ENCODE results near the gene GRIN1.

The GRIN1 gene

DNA sequence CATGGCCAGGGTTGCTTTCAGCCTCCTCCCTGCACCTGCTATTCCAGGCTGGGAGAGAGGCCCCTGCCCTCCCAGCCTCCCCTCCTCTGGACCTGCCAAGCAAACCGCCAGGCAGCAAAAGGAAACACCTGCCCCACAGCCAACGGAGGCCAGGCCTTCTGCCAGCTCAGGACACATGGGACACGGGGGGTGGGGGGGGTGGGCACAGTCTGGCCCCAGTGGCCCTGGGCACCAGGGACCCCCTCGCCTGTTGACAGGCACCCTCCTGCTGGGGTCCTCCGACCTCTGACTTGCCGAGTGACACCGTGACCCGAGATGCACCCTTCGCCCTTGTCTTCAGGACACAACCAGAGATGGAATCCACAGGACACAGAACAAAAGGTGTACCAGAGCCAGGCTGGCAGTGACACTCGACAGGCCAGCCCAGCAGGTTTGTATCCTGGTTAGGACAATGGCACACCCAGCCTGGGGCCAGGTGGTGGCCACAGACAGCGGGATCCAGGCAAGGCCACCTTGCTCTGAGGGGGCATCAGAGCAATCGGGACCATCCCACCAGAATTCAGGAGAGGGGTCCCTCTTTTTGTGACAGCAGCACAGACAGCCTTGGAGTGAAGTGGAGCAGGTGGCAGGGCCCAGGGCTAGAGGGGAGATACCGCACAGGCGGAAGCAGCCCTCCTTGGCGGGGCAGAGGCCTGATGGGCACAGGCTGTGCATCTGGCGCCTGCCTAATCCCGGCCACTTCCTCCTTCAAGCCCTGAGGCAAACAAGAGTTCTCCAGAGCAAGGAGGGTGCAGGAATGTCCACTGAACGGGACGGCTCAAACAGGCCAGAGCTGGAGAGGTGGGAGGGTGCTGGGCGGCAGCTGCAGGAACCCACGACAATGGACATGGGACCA lies 34.2 kb downstream of the GRIN1 start:
- peaks cover 31% of the 10 kb centered on the region for H3K27me3 ChIP-seq (ENCODE audit: insufficient read depth, low read length)

DNA sequence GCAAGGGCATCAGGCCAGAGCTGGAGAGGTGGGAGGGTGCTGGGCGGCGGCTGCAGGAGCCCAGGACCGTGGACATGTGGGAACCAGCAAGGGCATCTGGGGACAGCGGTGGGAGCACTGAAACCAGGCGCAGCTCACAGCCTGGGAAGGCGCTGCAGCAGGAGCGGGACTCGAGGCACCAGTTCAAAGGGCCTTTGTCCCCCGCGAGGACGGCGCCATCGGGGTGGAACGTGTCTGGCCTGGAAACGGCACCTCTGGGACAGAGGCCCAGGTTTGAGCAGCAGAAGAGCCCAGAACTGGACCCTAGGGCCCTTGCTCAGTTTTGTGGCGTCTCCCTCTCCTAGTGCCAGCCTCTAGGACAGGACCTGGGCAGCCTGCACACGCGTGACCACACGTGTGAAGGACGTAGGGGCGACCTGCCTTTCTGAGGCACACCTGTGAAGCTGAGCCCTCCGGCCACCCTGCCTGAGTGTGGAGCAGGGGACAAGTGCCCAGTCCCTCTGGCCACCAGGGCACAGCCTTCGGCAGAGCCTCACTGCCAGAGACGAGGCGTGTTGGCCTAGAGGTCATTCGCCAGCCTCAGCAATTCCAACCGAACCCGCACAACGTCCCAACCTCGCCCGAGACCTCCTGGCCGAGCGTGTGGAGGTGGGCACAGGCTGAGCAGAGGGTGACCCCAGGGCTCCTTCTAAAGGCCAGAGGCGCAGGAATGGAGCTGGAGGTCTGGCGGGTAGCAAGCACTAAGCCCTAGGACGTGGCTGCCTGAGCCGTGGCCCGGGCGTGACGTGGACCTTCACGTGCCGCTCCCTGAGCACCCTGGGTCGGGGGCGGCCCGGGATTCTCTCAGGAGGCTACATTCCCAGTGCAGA lies 35.1 kb downstream of the GRIN1 start:
- H3K27me3 ChIP-seq (ENCODE audit: insufficient read depth, low read length), result peaks cover 27% of the 10 kb centered on the region

More for the DNA sequence above, 34.2 kb downstream of the GRIN1 start:
- peaks cover 4% of the 10 kb centered on the region for H3K36me3 ChIP-seq (ENCODE audit: insufficient read depth, low read length)
- H3K9me3 ChIP-seq (ENCODE audit: low read length), result no peaks in the 10 kb centered on the region
- H3K4me3 ChIP-seq (ENCODE audit: low read length), result no peak overlapping the region
- H3K4me1 ChIP-seq (ENCODE audit: insufficient read depth, low read length), result peaks cover 15% of the 10 kb centered on the region
- no peak overlapping the region for H2AFZ ChIP-seq (ENCODE audit: low read depth, low read length)

DNA sequence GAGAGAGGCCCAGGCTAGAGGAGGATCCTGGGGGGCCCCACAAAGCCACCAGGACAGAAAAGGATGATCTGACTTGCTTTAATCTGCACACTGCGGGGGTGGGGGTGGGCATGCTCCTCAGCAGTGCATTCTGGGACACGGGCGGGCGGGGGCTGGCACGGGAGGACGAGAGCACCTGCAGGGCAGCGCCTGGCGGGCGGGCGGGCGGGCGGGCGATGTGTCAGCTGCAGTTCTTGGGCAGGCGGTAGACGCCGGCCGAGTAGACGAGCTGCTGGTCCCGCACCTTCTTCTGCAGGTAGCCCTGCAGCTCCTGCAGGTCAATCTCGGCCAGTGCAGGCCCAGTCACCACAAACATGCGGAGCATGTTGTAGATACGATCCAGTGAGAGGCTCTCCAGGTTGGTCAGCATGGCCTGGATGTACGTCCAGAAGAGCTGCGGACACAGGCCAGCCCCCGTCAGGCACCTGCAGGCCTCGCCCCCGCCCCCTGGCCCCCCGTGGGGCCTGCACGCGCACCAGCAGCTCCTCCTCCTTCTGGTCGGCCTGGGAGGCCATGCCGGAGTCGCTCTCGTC lies 35.9 kb downstream of the GRIN1 start:
- Histone ChIP-seq H2AFZ (ENCODE audit: low read depth, low read length) (no peak overlapping the region), H3K27me3 (ENCODE audit: insufficient read depth, low read length) (peaks cover 22% of the 10 kb centered on the region), H3K36me3 (ENCODE audit: insufficient read depth, low read length) (peaks cover 13% of the 10 kb centered on the region), H3K4me1 (ENCODE audit: insufficient read depth, low read length) (peaks cover 2% of the 10 kb centered on the region), H3K9me3 (ENCODE audit: low read length) (no peaks in the 10 kb centered on the region), H3K4me3 (ENCODE audit: low read length) (no peak overlapping the region)

More for the DNA sequence above, 35.1 kb downstream of the GRIN1 start:
- Histone ChIP-seq H3K9me3 (ENCODE audit: low read length) (no peaks in the 10 kb centered on the region), H3K4me1 (ENCODE audit: insufficient read depth, low read length) (peaks cover 9% of the 10 kb centered on the region), H3K4me3 (ENCODE audit: low read length) (no peak overlapping the region), H3K36me3 (ENCODE audit: insufficient read depth, low read length) (peaks cover 8% of the 10 kb centered on the region), H2AFZ (ENCODE audit: low read depth, low read length) (no peak overlapping the region)

DNA sequence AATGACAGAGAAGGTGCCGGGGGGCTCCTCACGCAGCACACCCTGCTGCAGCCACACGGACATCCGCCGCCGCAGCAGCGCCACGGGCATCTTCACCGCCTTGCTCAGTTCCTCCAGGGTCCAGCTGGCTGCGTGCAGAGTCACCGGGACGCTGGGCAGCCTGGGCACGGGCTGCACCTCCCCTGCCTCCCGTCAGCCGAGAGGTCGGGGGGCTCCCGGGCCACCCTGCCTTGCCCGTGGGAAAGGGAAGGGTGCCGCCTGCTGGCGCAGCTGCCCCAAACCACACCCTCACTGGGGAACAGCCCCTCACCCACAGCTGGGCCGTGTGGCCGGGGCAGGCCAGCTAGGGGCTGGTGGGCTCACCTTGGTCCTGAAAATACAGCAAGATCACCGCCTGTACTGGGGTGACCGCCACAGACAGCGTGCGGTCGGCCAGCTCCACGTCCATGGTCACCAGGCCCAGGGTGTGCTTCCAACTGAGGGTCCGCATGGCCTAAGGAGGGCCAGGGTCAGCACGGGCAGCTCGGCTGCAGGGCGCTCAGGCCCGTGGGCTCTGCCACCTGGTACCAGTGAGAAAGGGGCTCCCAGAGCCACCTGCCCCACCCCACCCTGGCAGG lies 36.5 kb downstream of the GRIN1 start:
- Histone ChIP-seq H3K4me3 (ENCODE audit: low read length) (no peak overlapping the region), H3K27me3 (ENCODE audit: insufficient read depth, low read length) (peaks cover 15% of the 10 kb centered on the region), H3K9me3 (ENCODE audit: low read length) (no peaks in the 10 kb centered on the region)

DNA sequence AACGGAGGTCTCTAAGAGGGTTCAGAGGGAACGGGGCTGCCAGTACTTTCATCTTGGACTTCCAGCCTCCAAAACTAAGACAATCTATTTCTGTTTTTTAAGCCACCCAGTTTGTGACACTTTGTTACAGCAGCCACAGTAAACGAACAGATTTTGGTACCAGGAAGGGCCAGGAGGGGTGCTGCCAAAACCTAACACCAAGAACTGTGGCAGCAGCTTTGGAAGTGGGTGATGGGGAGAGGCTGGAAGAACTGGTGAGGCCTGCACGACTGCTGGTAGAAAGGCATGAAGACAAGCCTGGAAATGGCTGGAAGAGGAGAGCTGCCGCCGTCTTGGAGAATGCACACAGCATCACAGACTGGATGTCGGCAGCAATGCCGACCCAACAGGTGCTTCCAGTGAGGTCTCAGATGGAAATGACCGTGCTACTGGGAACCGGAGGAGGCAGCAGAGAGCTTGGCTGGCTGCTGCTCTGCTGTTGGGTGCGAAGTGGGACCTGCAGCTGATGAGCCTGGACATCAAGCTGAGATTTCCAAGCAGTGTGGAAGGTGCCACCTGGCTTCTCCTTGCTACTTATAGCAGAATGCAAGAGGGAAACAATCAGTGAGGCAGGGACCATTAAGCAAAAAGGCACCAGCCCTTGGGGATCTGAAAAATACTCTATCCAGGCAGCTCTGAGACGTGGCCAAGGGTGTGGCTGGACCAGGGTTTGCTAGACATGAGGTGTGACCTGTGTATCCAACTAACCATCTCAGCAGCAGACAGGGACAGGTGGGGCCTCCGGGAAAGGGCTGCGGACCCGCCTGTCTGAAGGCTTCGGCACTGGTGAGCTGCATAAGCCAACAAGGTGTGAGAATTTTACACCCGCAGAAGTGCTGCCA lies 37.6 kb downstream of the GRIN1 start:
- H3K36me3 ChIP-seq (ENCODE audit: insufficient read depth, low read length), result peaks cover 22% of the 10 kb centered on the region
- no peaks in the 10 kb centered on the region for H3K9me3 ChIP-seq (ENCODE audit: low read length)
- H2AFZ ChIP-seq (ENCODE audit: low read depth, low read length), result no peak overlapping the region
- H3K27me3 ChIP-seq (ENCODE audit: insufficient read depth, low read length), result peaks cover 5% of the 10 kb centered on the region
- H3K4me1 ChIP-seq (ENCODE audit: insufficient read depth, low read length), result no peaks in the 10 kb centered on the region
- H3K4me3 ChIP-seq (ENCODE audit: low read length), result no peak overlapping the region

More for the DNA sequence above, 36.5 kb downstream of the GRIN1 start:
- H3K4me1 ChIP-seq (ENCODE audit: insufficient read depth, low read length), result no peaks in the 10 kb centered on the region
- H3K36me3 ChIP-seq (ENCODE audit: insufficient read depth, low read length), result peaks cover 13% of the 10 kb centered on the region
- H2AFZ ChIP-seq (ENCODE audit: low read depth, low read length), result no peak overlapping the region

DNA sequence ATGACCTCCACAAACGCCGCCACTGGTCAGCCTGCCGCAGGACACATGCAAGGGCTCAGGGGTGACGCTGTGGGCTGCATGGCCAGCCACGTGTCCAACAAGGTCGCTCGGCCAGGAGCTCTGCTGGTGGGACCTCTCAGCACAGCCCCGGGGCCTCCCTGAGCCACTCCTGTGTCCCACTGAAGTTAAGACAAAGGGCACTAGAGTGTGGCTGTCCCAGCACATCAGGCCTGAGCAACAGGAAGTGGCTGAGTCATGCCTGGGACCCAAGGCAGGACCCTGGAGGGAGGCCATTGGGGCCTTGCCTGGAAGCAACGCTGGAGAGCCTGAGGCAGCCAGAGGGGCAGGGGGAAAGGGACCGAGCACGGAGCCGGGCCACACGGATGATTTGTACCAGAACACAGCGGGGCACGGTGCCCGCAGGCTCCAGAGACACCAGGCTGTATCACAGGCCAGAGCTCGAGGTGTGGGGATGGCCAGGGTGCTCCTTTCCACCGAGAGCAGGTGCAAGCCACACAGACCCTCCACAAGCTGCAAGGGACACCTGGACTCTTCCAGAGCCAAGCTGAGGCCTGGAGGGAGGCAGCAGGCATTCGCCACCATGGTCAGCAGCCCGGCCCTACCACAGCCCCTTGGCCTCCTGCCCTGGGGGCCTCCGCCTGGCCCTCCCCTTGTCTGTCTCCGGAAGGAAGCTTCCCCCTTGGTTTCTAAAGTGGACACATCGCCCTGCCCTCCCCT lies 39.4 kb downstream of the GRIN1 start:
- no peaks in the 10 kb centered on the region for H3K9me3 ChIP-seq (ENCODE audit: low read length)
- H3K4me3 ChIP-seq (ENCODE audit: low read length), result no peak overlapping the region
- H2AFZ ChIP-seq (ENCODE audit: low read depth, low read length), result no peak overlapping the region
- H3K36me3 ChIP-seq (ENCODE audit: insufficient read depth, low read length), result peaks cover 36% of the 10 kb centered on the region
- no peaks in the 10 kb centered on the region for H3K4me1 ChIP-seq (ENCODE audit: insufficient read depth, low read length)
- no peaks in the 10 kb centered on the region for H3K27me3 ChIP-seq (ENCODE audit: insufficient read depth, low read length)

DNA sequence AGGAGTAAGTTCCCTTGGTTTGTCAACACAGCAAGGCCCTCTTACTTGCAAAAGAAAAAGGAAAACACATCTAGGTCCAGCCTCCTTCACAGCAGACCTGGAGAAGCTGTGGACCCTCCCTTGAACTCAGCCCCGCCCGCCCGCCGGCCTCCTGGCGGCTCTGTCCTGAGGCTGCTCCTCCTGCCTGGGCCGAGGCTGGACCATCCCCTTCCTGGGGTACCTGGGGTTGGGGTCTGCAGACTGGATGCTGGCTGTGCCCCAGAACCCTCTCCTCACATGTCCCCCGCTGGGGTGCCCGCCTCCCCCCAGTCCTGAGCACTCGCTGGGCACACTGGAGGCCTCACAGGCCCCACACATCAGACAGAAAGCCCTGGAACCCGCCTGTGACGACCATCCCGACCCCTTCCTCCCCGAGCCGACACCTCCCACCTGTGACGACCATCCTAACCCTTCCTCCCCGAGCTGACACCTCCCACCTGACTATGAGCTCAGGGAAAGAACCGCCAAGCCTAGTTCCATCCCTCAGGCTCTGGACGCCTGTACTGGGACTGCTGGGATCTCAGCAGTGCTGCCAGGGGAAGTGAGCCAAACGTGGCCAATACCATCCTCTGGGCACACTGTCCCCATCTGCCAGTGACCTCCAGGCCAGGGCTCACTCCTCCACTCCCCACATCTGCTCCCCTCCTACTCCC lies 40.1 kb downstream of the GRIN1 start:
- Histone ChIP-seq H3K4me1 (ENCODE audit: insufficient read depth, low read length) (no peaks in the 10 kb centered on the region), H3K27me3 (ENCODE audit: insufficient read depth, low read length) (no peaks in the 10 kb centered on the region), H3K36me3 (ENCODE audit: insufficient read depth, low read length) (peaks cover 43% of the 10 kb centered on the region), H3K9me3 (ENCODE audit: low read length) (no peaks in the 10 kb centered on the region), H2AFZ (ENCODE audit: low read depth, low read length) (no peak overlapping the region), H3K4me3 (ENCODE audit: low read length) (no peak overlapping the region)

DNA sequence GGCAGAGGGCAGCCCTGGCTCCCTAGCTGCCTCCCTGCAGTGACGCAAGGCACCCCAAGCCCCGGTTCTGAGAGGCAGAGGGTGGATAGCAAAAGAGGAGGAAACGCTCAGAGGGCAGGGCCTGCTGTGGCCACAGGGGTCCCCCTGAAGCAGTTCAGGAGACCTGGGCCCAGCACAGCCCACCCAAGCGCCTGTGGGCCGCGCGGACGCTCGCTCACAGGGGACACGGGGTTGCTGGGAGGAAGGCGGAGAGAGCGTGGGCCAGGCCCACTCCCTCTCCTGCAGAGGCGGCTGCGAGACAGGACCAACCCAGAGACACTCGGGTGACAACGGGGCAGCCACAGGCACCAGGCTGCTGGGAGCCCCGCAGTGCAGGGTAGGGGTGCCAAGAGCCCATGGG lies 40.8 kb downstream of the GRIN1 start:
- Histone ChIP-seq H3K9me3 (ENCODE audit: low read length) (no peaks in the 10 kb centered on the region), H3K27me3 (ENCODE audit: insufficient read depth, low read length) (no peaks in the 10 kb centered on the region), H3K4me3 (ENCODE audit: low read length) (no peak overlapping the region), H2AFZ (ENCODE audit: low read depth, low read length) (no peak overlapping the region), H3K36me3 (ENCODE audit: insufficient read depth, low read length) (peaks cover 49% of the 10 kb centered on the region), H3K4me1 (ENCODE audit: insufficient read depth, low read length) (no peaks in the 10 kb centered on the region)

DNA sequence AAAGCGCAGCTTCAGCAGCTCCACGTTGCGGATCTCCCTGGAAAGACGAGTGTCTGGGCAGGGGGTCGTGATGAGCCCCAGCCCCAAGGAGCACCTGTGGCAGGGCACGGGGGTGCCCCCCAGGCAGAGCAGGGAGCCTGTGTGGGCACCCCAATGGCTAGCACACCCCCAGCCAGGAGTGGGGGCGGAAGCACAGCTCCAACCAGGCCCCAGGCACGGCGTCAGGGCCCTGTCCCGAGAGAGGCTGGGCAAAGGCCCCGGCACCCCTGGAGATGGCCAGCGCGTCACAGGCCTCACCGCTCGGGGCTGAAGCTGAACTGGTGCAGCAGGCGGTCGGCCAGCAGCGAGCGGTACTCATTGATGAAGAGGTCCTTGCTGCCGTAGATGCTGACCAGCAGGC lies 41.5 kb downstream of the GRIN1 start:
- Histone ChIP-seq H3K4me1 (ENCODE audit: insufficient read depth, low read length) (no peaks in the 10 kb centered on the region), H3K4me3 (ENCODE audit: low read length) (no peak overlapping the region), H3K36me3 (ENCODE audit: insufficient read depth, low read length) (peaks cover 54% of the 10 kb centered on the region), H3K27me3 (ENCODE audit: insufficient read depth, low read length) (no peaks in the 10 kb centered on the region), H3K9me3 (ENCODE audit: low read length) (no peaks in the 10 kb centered on the region), H2AFZ (ENCODE audit: low read depth, low read length) (no peak overlapping the region)

DNA sequence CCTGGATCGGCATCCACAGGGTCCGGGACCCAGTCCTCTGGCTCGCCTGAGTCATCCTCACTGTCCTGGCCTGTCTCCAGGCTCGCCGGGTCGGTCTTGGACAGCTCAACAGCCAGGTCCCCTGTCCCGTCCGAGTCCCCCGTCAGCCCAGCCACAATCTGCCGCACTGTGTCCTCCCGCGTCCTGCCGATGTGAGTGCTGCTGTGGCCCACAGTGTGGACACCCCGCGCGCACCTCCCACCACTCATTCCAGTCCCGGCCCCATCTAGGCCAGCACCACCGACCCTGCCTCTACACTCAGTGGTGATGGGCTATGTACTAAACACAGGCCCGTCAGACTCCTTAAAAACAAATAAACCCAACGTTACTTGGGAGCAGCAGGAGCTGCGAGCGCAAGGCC lies 42.7 kb downstream of the GRIN1 start:
- Histone ChIP-seq H3K4me3 (ENCODE audit: low read length) (no peak overlapping the region), H3K4me1 (ENCODE audit: insufficient read depth, low read length) (peaks cover 5% of the 10 kb centered on the region), H3K36me3 (ENCODE audit: insufficient read depth, low read length) (peaks cover 57% of the 10 kb centered on the region), H3K9me3 (ENCODE audit: low read length) (no peaks in the 10 kb centered on the region), H3K27me3 (ENCODE audit: insufficient read depth, low read length) (no peaks in the 10 kb centered on the region), H2AFZ (ENCODE audit: low read depth, low read length) (no peak overlapping the region)

DNA sequence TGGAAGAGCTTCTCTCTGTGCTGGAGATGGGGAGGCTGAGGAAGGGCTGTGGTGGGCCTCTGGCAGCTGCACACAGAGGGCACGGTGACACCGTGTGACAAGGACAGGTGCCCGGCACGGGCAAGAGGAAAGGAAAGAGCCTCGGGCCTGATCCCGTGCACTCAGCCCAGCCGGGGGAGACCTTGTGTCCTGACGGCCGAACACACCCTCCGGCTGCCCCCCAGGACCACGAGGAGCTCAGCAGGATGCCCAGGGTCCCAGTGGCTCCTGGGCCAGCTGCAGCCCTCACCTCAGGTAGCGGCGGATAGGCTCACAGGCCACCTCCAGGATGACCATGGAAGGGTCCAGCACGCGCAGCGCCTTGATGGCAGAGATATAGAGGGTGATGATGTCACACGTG lies 43.9 kb downstream of the GRIN1 start:
- Histone ChIP-seq H2AFZ (ENCODE audit: low read depth, low read length) (no peak overlapping the region), H3K4me1 (ENCODE audit: insufficient read depth, low read length) (peaks cover 16% of the 10 kb centered on the region), H3K36me3 (ENCODE audit: insufficient read depth, low read length) (peaks cover 56% of the 10 kb centered on the region), H3K4me3 (ENCODE audit: low read length) (no peak overlapping the region), H3K27me3 (ENCODE audit: insufficient read depth, low read length) (no peaks in the 10 kb centered on the region), H3K9me3 (ENCODE audit: low read length) (no peaks in the 10 kb centered on the region)

Measured in neuron (in vitro differentiated cells).